Measurements from ENCODE around the gene XPR1.

- no peak for TF ChIP-seq NFIC (IDR thresholded peaks at IDR 0.05)
- no peak for TF ChIP-seq EP300 (IDR thresholded peaks at IDR 0.05; ENCODE audit: borderline replicate concordance)
- TF ChIP-seq REST (IDR thresholded peaks at IDR 0.05; ENCODE audit: low read depth), result no peak
- no peak for TF ChIP-seq CEBPB (IDR thresholded peaks at IDR 0.05)
- TF ChIP-seq EGR1 (IDR thresholded peaks at IDR 0.05), result no peak
- TF ChIP-seq TEAD4 (IDR thresholded peaks at IDR 0.05), result no peak
- TF ChIP-seq TAF1 (IDR thresholded peaks at IDR 0.05; ENCODE audit: low read depth), result no peak
- no peak for TF ChIP-seq TCF12 (IDR thresholded peaks at IDR 0.05; ENCODE audit: low read depth)
- TF ChIP-seq ZBTB7A (IDR thresholded peaks at IDR 0.05; ENCODE audit: low read depth), result no peak
- TF ChIP-seq FOXM1 (IDR thresholded peaks at IDR 0.05; ENCODE audit: borderline replicate concordance, low read depth), result no peak
- no peak for TF ChIP-seq MAX (IDR thresholded peaks at IDR 0.05)
- no peak for TF ChIP-seq YY1 (IDR thresholded peaks at IDR 0.05; ENCODE audit: low read depth)
- TF ChIP-seq USF1 (IDR thresholded peaks at IDR 0.05), result no peak
- no peak for TF ChIP-seq RAD21 (IDR thresholded peaks at IDR 0.05; ENCODE audit: low read depth)
Measured at GRCh38 chr1:180646093-180646492, 14.3 kb downstream of the XPR1 start.

Data from Ishikawa (cell line).